DMS53 treated with DMSO at 0.1 percent for 48 hours (cell line): ENCODE data around the gene MEOX1.
"Not testable (repeated sequence)": the region's sequence is repeated elsewhere in the genome, so short reads cannot be mapped to it uniquely, and the experiment has no call there.

ENCODE experiments used
- DNase-seq: peaks from one replicate; lab custom pipeline; 2025; ENCODE audit not compliant: unreplicated experiment; lab: John Stamatoyannopoulos, UW

The MEOX1 gene

GRCh38 chr17:43661699-43662412 lies at the start of gene MEOX1:
Gene MEOX1 (minus strand): TSS chr17:43661922. CDS start chr17:43661534, 388 bp downstream.
- no peak for DNase-seq

- no peak for DNase-seq
These were observed 48.4 kb upstream of the MEOX1 start for GRCh38 chr17:43710101-43710500.

GRCh38 chr17:43709210-43709609 lies 47.5 kb upstream of the MEOX1 start:
- no peak for DNase-seq

GRCh38 chr17:43707184-43707583 lies 45.5 kb upstream of the MEOX1 start:
- no peak for DNase-seq

GRCh38 chr17:43706235-43706634 lies 44.5 kb upstream of the MEOX1 start:
- no peak for DNase-seq

GRCh38 chr17:43703630-43704029 lies 41.9 kb upstream of the MEOX1 start:
- no peak for DNase-seq

GRCh38 chr17:43702637-43703036 lies 40.9 kb upstream of the MEOX1 start:
- DNase-seq, result peak; percentile 8

GRCh38 chr17:43701318-43701743 lies 39.6 kb upstream of the MEOX1 start:
- no peak for DNase-seq

GRCh38 chr17:43699438-43699756 lies 37.7 kb upstream of the MEOX1 start:
- DNase-seq, result no peak

- no peak for DNase-seq
These were observed 37.1 kb upstream of the MEOX1 start for GRCh38 chr17:43698678-43699437.

- no peak for DNase-seq
These were observed 36.2 kb upstream of the MEOX1 start for GRCh38 chr17:43697937-43698336.

- DNase-seq, result no peak
These were observed 35.2 kb upstream of the MEOX1 start for GRCh38 chr17:43696891-43697290.

GRCh38 chr17:43695970-43696865 lies 34.5 kb upstream of the MEOX1 start:
- no peak for DNase-seq

- DNase-seq, result peak; percentile 92
These were observed 32.6 kb upstream of the MEOX1 start for GRCh38 chr17:43694081-43694870.

GRCh38 chr17:43691317-43691693 lies 29.6 kb upstream of the MEOX1 start:
- DNase-seq, result no peak

- no peak for DNase-seq
These were observed 29.0 kb upstream of the MEOX1 start for GRCh38 chr17:43690624-43691316.

- no peak for DNase-seq
These were observed 28.1 kb upstream of the MEOX1 start for GRCh38 chr17:43689814-43690213.

- no peak for DNase-seq
These were observed 27.4 kb upstream of the MEOX1 start for GRCh38 chr17:43689131-43689530.

- DNase-seq, result not testable (repeated sequence)
These were observed 25.2 kb upstream of the MEOX1 start for GRCh38 chr17:43686957-43687356.

- no peak for DNase-seq
These were observed 22.4 kb upstream of the MEOX1 start for GRCh38 chr17:43683928-43684653.
